SW 1271 (cell line): ENCODE data around the gene NDUFB5.

Experiments used
- DNase-seq, 2 experiments: peaks; one replicate each; lab custom pipeline; 2025; lab: John Stamatoyannopoulos, UW

Gene NDUFB5

GRCh38 chr3:179604321-179605078 is at the start of gene NDUFB5, which contains the start of gene MRPL47:
Gene NDUFB5, plus strand, starts transcription at chr3:179604794. Its CDS starts 22 bp downstream, at chr3:179604816.
Gene MRPL47, minus strand, starts transcription at chr3:179604638. Its CDS starts 14 bp downstream, at chr3:179604624.
- DNase-seq: peak; percentile 82 to 97

DNA sequence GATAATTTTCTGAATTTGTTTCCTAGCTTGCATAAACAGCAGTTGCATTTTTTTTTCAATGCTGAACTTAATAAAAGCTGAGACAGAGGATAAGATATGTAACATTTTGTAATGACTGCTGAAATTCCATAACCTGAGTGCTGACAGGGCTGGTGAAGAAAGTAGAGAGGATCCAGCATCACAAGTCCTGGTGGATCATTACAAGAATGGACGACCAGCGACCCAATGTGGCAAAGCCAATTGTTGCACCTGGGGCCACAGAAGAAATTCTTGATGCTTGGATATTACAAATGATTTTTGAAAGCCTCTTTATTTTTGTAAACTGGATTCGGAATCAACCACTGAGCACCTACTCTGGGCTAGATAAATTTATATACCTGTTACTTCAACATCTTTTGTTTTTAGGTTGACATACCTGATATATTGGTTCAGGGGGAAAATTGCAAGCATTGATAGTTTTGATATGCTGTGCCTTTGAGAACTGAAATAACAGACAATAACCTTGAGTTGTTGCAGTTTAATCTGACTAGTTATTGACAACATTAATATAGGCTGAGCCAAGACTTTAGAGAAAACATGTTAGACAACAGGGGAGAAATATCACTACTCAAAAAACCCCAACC is 45.7 kb upstream of the NDUFB5 start:
- peak; percentile 12 to 57 for DNase-seq

DNA sequence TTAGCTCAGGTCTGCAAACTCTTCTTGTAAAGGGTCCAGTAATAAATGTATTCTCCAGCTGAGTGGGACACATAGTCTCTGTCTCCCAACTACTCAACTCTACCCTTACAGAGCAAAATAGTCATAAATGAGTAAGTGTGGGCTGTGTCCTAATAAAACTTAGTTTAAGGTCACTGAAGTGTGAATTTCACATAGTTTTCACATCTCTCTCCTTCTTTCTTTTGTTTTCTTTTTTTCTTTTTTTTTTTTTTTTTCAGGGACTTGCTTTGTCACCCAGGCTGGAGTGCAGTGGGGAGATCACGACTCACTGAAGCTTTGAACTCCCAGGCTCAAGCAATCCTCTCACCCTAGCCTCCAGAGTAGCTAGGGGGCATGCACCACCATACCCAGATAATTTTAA is 43.8 kb upstream of the NDUFB5 start:
- DNase-seq: no peak

GRCh38 chr3:179562591-179563270 is 41.9 kb upstream of the NDUFB5 start, which contains the start of gene ACTL6A:
Gene ACTL6A, plus strand, starts transcription at chr3:179562926. Its CDS starts 167 bp downstream, at chr3:179563093.
- DNase-seq: peak; percentile 98 to 99

DNA sequence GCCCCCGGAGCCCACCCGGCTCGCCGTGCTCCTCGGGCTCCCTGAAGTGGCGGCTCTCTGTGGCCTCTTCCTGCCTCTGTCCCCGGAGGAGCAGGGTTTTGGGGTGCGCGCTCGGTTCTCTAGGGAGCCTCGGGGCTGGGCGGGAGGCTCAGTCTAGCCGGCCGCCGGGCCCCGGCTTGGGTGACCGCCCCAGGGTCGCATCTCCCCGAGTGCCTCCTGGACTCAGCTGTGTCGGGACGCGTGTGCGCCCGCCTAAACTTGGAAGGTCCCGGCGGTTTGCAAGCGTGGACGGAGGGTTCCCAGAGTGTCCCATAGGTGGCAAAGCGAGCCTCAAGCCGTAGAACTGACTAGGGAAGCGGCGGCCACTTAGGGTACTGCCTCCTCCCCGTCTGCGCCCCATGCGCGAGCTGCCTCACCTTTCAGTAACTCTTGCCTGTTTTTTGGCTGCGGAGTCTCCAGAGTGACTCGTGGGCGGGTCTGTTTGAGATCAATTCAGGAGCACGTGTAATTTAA is 41.3 kb upstream of the NDUFB5 start:
- peak; percentile 56 to 71 for DNase-seq

DNA sequence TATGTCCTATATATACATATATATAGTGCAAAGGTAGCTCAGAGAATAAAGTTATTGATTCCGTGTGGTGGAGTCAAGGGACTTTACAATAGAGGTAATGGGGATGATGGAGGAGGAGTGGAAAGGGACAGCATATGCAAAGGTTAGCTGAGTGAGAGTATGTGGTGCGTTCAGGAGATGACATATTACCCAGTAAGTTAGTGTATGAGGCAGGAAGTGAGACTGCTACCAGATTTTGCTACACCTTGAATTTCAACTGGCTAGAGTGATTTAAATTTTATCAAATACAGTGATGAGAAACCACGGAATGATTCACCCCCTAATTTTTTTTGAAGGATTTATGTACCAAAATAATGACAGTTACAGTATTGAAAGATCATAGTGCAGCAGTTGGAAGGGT is 39.1 kb upstream of the NDUFB5 start:
- DNase-seq: no peak

GRCh38 chr3:179580992-179581391 is 23.6 kb upstream of the NDUFB5 start:
- no peak for DNase-seq

DNA sequence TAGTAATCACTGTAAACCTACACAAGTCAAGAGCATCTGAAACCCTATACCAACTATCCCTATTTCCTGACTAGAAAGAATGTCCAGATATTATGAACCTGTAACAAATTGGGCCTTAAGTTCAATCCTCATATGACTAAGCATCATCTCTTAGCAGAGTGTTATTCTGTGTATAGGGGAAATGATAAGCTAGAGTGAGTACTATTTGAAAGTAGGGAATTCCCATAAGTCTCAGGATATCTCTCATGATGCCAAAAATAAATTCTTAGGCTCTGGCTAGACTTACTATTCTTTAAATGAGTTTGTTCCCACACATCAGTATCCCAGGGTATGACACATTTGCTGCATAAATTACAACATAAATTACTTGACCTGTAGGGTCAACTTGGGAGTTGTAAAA is 15.5 kb upstream of the NDUFB5 start:
- DNase-seq: no peak

- DNase-seq: no peak
Observed at GRCh38 chr3:179590669-179591068, 13.9 kb upstream of the NDUFB5 start.

GRCh38 chr3:179591313-179591712 is 13.3 kb upstream of the NDUFB5 start:
- DNase-seq: no peak

DNA sequence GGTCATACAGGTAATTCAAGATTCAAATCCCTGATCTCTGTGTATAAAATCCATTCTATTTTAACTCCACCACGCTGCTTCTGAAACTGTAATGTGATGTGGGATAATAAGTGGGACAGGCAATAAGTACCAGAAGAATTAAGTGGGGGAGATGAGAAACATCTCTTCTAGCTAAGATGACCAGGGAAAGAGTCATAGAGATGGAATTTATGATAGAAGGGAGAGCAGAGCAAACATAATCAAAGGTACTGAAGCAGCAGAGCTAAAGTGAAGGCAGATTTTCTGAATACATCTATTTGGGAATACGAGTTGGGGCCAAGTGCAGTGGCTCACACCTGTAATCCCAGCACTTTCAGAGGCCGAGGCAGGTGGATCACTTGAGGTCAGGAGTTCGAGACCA is 5.1 kb upstream of the NDUFB5 start:
- DNase-seq: no peak

- no peak for DNase-seq
Observed at GRCh38 chr3:179603321-179603720, 1.3 kb upstream of the NDUFB5 start.

DNA sequence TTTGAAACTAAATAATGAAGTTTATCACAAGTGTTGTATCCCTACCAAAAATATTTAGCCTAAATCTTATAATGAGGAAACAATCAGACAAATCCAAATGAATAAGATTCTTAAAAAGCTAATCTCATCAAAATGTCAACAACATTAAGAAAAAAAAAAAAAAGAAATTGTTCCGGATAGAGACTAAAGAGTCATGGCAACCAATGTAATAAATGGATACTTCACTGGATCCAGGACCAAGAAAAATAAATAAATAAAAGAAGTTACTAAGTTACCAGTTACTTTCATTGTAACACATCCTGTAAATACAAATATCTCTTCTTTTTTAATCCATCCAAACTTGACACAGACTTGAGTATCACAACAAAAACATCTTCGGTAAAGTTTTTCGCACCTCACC is 763 bp upstream of the NDUFB5 start:
- DNase-seq: peak in 1 of 2 experiments; percentile 60

DNA sequence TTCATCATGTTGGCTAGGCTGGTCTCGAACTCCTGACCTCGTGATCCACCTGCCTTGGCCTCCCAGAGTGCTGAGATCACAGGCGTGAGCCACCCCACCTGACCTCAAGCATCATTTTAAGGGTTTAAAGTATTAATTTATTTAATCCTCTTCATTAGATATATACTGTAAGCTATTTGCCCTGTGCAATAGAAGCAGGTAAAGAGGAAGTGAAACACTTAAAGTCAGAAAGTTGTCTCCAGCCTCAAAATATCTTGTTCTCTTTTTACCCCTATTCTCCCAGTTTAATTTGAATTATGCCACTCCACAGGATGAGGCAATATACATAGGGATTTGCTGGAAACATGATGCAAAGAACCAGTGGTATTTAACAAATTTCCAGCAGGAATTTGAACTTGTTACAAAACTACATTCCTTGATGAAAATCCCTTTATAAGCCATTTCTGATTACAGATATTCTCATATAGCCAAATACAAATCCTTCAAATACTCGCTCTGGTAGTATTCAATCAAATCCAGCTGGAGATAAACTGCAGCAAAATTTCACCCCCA is 2.0 kb downstream of the NDUFB5 start:
- no peak for DNase-seq

DNA sequence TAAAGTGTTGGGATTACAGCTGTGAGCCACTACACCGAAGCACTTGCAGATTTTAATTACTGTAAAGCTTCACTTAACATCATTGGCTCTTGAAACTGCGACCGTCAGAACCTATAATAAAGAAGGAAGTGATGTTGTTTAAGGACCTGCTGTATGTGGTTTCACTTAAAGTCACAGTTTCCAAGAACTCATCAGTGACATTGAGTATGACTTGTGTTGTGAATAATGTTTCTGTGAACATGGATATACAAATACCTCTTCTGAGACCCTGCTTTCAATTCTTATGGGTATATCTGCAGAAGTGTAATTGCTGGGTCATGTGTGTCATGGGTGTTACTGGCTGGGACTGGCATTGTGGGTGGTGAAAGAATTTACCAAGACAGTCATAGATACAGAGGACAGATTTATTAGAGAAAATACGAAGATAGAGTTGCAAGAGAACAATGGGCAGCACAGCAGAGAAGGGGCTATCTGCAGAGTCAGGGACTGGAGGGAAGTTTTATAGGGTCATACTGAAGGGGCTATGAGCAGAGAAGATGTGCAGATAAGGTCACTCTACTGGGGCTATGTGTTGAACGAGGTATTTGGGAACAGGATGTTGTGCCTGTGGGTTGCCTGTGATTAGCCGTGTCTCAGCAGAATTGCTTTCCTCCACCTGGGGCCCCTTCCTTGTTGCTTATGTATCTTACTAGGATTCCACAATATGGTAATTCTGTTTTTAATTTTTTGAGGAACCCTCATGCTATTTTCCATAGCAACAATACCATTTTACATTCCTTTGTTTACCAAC is 4.5 kb downstream of the NDUFB5 start:
- DNase-seq: no peak

- DNase-seq: no peak
Observed at GRCh38 chr3:179610066-179610465, 5.5 kb downstream of the NDUFB5 start.

DNA sequence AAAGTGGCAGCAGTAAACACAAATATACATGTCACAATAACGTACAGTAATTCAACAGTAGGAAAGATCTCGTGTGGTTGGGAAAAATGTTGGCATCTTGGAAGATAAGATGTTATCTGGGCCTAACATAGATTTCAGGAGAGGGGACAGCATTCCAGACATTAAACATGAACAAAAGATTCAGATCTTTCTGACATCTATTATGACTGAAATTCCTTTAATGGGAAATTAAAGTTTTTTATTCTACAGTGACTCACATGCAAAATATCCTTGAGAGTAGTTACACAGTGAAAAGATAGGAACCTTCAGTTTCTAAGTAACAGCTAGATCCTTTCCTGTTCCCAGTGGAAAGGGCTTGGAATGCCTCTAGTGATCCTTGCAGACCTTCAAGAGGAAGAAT is 9.2 kb downstream of the NDUFB5 start:
- peak in 1 of 2 experiments; percentile 9 for DNase-seq

DNA sequence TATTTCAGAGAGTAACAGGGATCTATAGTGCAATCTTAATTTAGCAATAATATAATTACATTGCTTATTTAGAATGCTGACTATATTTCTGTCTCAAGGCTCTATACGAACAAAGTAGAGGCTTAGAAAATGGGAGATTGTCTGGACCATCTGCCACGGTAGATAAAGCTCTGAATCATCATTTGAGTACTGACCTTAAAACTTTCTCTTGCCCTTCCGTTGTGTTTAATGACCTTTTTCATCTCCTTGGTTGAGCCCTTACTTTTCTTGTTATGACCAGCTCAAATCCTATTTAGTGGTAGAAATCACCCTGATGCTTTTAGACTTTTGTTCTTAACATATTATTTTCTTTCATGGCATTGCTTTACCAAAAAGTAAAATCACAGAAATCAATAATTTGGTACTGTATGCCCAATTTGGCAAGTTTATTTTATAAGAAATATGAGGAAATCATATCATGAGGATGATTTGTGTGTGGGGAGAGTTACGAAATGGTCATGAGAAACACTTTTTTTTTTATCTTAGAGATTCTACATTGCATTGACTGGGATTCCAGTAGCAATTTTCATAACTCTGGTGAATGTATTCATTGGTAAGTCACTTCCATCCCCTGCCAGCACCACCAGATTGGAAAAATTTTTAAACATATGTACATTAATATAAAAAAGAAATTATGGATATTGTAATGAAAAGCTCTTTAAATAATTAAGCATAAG is 11.0 kb downstream of the NDUFB5 start:
- no peak for DNase-seq

- no peak for DNase-seq
Observed at GRCh38 chr3:179622023-179622422, 17.4 kb downstream of the NDUFB5 start.

- no peak for DNase-seq
Observed at GRCh38 chr3:179624451-179624850, 19.9 kb downstream of the NDUFB5 start.
